Stimulated activated CD8-positive, alpha-beta memory T cell treated with anti-CD3 and anti-CD28 coated beads, Interleukin-15, amount 100 ng/mL, for 48 hours (primary cell): ENCODE measurements around the gene PPP2R3A.
"Not testable (repeated sequence)": the region's sequence is repeated elsewhere in the genome, so short reads cannot be mapped to it uniquely, and the experiment has no call there.

Experiments used
- DNase-seq, 2 donors: peaks; one replicate each; pipeline ENCODE4 v3.0.0-alpha.2; 2020; ENCODE audit warnings: low read depth in 2 of 2

PPP2R3A gene

GRCh38 chr3:135965506-135966270 lies at the start of gene PPP2R3A:
TSS of gene PPP2R3A (plus strand) at chr3:135965728. CDS start at chr3:136001499, 35,771 bp downstream.
- DNase-seq, result peak; percentile 52 to 66

GRCh38 chr3:135916310-135916709 lies 49.2 kb upstream of the PPP2R3A start:
- DNase-seq, result no peak

GRCh38 chr3:135917076-135917475 lies 48.5 kb upstream of the PPP2R3A start:
- DNase-seq, result no peak

GRCh38 chr3:135917927-135918597 lies 47.5 kb upstream of the PPP2R3A start:
- no peak for DNase-seq

- no peak for DNase-seq
Observed at GRCh38 chr3:135918600-135918999, 46.9 kb upstream of the PPP2R3A start.

GRCh38 chr3:135920275-135920674 lies 45.3 kb upstream of the PPP2R3A start:
- DNase-seq, result no peak

GRCh38 chr3:135922903-135923250 lies 42.7 kb upstream of the PPP2R3A start:
- no peak for DNase-seq

GRCh38 chr3:135924506-135924905 lies 41.0 kb upstream of the PPP2R3A start:
- DNase-seq, result no peak

GRCh38 chr3:135926664-135927063 lies 38.9 kb upstream of the PPP2R3A start:
- DNase-seq, result no peak

GRCh38 chr3:135927155-135927554 lies 38.4 kb upstream of the PPP2R3A start:
- no peak for DNase-seq

GRCh38 chr3:135929670-135930069 lies 35.9 kb upstream of the PPP2R3A start:
- no peak for DNase-seq

GRCh38 chr3:135930255-135930654 lies 35.3 kb upstream of the PPP2R3A start:
- no peak for DNase-seq

GRCh38 chr3:135935171-135935570 lies 30.4 kb upstream of the PPP2R3A start:
- DNase-seq, result not testable (repeated sequence)

- DNase-seq, result not testable (repeated sequence)
Observed at GRCh38 chr3:135937766-135938165, 27.8 kb upstream of the PPP2R3A start.

- no peak for DNase-seq
Observed at GRCh38 chr3:135944831-135945230, 20.7 kb upstream of the PPP2R3A start.

- DNase-seq, result no peak
Observed at GRCh38 chr3:135950941-135951340, 14.6 kb upstream of the PPP2R3A start.

- DNase-seq, result no peak
Observed at GRCh38 chr3:135964160-135964955, 1.2 kb upstream of the PPP2R3A start.

GRCh38 chr3:135965129-135965505 lies 411 bp upstream of the PPP2R3A start:
- no peak for DNase-seq

- no peak for DNase-seq
Observed at GRCh38 chr3:135966271-135966961, 888 bp downstream of the PPP2R3A start.

- no peak for DNase-seq
Observed at GRCh38 chr3:135966962-135967274, 1.4 kb downstream of the PPP2R3A start.

GRCh38 chr3:135967867-135968266 lies 2.3 kb downstream of the PPP2R3A start:
- DNase-seq, result no peak

- no peak for DNase-seq
Observed at GRCh38 chr3:135970506-135971116, 5.1 kb downstream of the PPP2R3A start.
